SK-N-SH treated with all-trans-retinoic acid at 6 μM for 48 hours (cell line): ENCODE data around the gene N4BP2L1.

Experiments
- ATAC-seq: fragments of 200-7000 bp; cut with Tn5 transposase; 3 replicates; pipeline ENCODE4 v1.9.1; 2020; ENCODE audit warnings: mild to moderate bottlenecking, moderate library complexity
- ARNTL ChIP-seq: fragments of 450-650 bp; formaldehyde crosslinking; IDR thresholded peaks from 2 replicates; pipeline ENCODE4 v1.5.0; 2020; ENCODE audit warnings: low read depth, mild to moderate bottlenecking, moderate library complexity, borderline replicate concordance
- BACH2 ChIP-seq: fragments of 250-450 bp; sonication (Bioruptor Pico); IDR thresholded peaks from 2 replicates; pipeline ENCODE4 v1.9.0; 2021; ENCODE audit warnings: mild to moderate bottlenecking, borderline replicate concordance
- CSDC2 ChIP-seq: fragments of 250-450 bp; sonication (Bioruptor Pico); IDR thresholded peaks from 2 replicates; pipeline ENCODE4 v1.5.0; 2020; ENCODE audit warnings: mild to moderate bottlenecking, moderate library complexity
- ESRRG ChIP-seq: fragments of 250-450 bp; sonication (Bioruptor Pico); IDR thresholded peaks from 2 replicates; pipeline ENCODE4 v1.6.1; 2021; ENCODE audit warnings: mild to moderate bottlenecking
- GLIS3 ChIP-seq: fragments of 250-450 bp; sonication (Bioruptor Pico); IDR thresholded peaks from 2 replicates; pipeline ENCODE4 v1.5.0; 2020; ENCODE audit warnings: mild to moderate bottlenecking, moderate library complexity
- POU6F1 ChIP-seq: fragments of 250-450 bp; sonication (Bioruptor Pico); IDR thresholded peaks from 2 replicates; pipeline ENCODE4 v1.8.0; 2021; ENCODE audit warnings: low read depth, mild to moderate bottlenecking, moderate library complexity, borderline replicate concordance
- PPARA ChIP-seq: fragments of 250-450 bp; sonication (Bioruptor Pico); IDR thresholded peaks from 2 replicates; pipeline ENCODE4 v1.5.0; 2020; ENCODE audit warnings: mild to moderate bottlenecking, borderline replicate concordance
- RARB ChIP-seq: fragments of 250-450 bp; sonication (Bioruptor Pico); IDR thresholded peaks from 2 replicates; pipeline ENCODE4 v1.8.0; 2021; ENCODE audit warnings: mild to moderate bottlenecking, moderate library complexity
- SNAI2 ChIP-seq: fragments of 250-450 bp; sonication (Bioruptor Pico); IDR thresholded peaks from 2 replicates; pipeline ENCODE4 v1.5.0; 2020; ENCODE audit warnings: mild to moderate bottlenecking, moderate library complexity
- TCF4 ChIP-seq: fragments of 250-450 bp; sonication (Bioruptor Pico); IDR thresholded peaks from 2 replicates; pipeline ENCODE4 v1.8.0; 2021; ENCODE audit warnings: mild to moderate bottlenecking, moderate library complexity, borderline replicate concordance
- TOX ChIP-seq: fragments of 250-450 bp; sonication (Bioruptor Pico); IDR thresholded peaks from 2 replicates; pipeline ENCODE4 v1.8.0; 2021; ENCODE audit warnings: mild to moderate bottlenecking, moderate library complexity, borderline replicate concordance
- ZC3H10 ChIP-seq: fragments of 250-450 bp; sonication (Bioruptor Pico); IDR thresholded peaks from 2 replicates; pipeline ENCODE4 v1.5.1; 2021; ENCODE audit warnings: mild to moderate bottlenecking, moderate library complexity
- ZFP3 ChIP-seq: fragments of 250-450 bp; sonication (Bioruptor Pico); IDR thresholded peaks from 2 replicates; pipeline ENCODE4 v1.5.0; 2020; ENCODE audit warnings: mild to moderate bottlenecking, moderate library complexity
- ZFP30 ChIP-seq: fragments of 450-650 bp; formaldehyde crosslinking; IDR thresholded peaks from 2 replicates; pipeline ENCODE4 v1.5.0; 2022; ENCODE audit warnings: mild to moderate bottlenecking, moderate library complexity
- ZNF565 ChIP-seq: fragments of 450-650 bp; formaldehyde crosslinking; conservative IDR thresholded peaks from 2 replicates; pipeline ENCODE4 v1.5.0; 2020; ENCODE audit warnings: low read depth, mild to moderate bottlenecking, moderate library complexity
- ZNF70 ChIP-seq: fragments of 450-650 bp; formaldehyde crosslinking; IDR thresholded peaks from 2 replicates; pipeline ENCODE4 v1.5.0; 2020; ENCODE audit warnings: mild to moderate bottlenecking, moderate library complexity
- ZNF8 ChIP-seq: fragments of 450-650 bp; formaldehyde crosslinking; IDR thresholded peaks from 2 replicates; pipeline ENCODE4 v1.5.0; 2020; ENCODE audit warnings: mild to moderate bottlenecking, moderate library complexity
- TF ChIP-seq, protein P1 (sequence below): fragments of 250-450 bp; sonication (Bioruptor Pico); IDR thresholded peaks from 2 replicates; pipeline ENCODE4 v1.5.0; 2020; ENCODE audit warnings: mild to moderate bottlenecking, moderate library complexity
- TF ChIP-seq, protein P2 (sequence below): fragments of 250-450 bp; sonication (Bioruptor Pico); IDR thresholded peaks from 2 replicates; pipeline ENCODE4 v1.8.0; 2020; ENCODE audit warnings: mild to moderate bottlenecking, moderate library complexity, borderline replicate concordance
- TF ChIP-seq, protein P3 (sequence below): fragments of 250-450 bp; sonication (Bioruptor Pico); IDR thresholded peaks from 2 replicates; pipeline ENCODE4 v1.5.1; 2020; ENCODE audit warnings: low read depth, mild to moderate bottlenecking, moderate library complexity

N4BP2L1 gene

GRCh38 chr13:32425158-32425557, 2.8 kb downstream of the N4BP2L1 start (continued):
- TF ChIP-seq POU6F1 = no peak
- no peak for TF ChIP-seq CSDC2 (CRISPR knock-in tag)

DNA sequence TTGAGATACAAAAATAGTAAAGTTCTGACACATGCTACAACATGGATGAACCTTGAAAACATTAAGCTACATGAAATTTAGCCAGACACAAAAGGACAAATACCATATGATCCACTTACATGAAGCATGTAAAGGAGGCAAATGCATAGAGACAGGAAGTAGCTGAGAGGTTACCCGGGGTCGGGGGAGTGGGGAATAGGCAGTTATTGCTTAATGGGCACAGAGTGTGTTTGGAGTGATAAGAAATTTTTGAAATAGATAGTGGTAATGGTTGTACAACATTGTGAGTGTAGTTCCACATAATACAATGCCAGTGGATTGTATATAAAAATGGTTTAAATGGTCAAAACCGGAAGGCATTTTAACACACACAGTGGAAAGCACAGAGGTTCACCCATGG, 4.3 kb downstream of the N4BP2L1 start:
- no peak for ATAC-seq

DNA sequence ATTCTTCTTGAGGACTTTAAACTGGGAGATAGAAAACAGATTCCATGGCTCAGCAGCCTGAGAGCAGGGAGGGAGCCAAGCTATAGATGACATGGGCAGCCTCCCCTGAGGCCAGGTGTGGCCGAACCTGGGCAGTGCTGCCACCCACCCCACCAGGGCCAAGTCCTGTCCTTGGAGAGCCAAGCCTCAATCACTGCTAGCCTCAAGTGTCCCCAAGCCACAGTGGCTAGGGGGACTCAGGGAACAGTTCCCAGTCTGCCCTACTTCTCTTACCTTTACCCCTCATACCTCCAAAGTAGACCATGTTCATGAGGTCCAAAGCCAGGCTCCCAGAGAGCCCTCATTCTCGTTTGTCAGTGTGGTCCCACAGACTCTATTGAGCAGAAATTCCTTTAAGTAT, 8.1 kb downstream of the N4BP2L1 start:
- TF ChIP-seq ZNF70 = no peak
- TF ChIP-seq, all 23 proteins: peak for 0

More for the DNA sequence above, 4.3 kb downstream of the N4BP2L1 start:
- no peak for TF ChIP-seq GLIS3 (CRISPR knock-in tag)
- TF ChIP-seq TOX (CRISPR knock-in tag) = no peak
- no peak for TF ChIP-seq SNAI2 (CRISPR knock-in tag)
- no peak for TF ChIP-seq ZFP3
- no peak for TF ChIP-seq ARNTL (CRISPR knock-in tag)
- TF ChIP-seq ZNF565 (CRISPR knock-in tag) = no peak
- TF ChIP-seq TCF4 (CRISPR knock-in tag) = no peak
- TF ChIP-seq, protein P1, sequence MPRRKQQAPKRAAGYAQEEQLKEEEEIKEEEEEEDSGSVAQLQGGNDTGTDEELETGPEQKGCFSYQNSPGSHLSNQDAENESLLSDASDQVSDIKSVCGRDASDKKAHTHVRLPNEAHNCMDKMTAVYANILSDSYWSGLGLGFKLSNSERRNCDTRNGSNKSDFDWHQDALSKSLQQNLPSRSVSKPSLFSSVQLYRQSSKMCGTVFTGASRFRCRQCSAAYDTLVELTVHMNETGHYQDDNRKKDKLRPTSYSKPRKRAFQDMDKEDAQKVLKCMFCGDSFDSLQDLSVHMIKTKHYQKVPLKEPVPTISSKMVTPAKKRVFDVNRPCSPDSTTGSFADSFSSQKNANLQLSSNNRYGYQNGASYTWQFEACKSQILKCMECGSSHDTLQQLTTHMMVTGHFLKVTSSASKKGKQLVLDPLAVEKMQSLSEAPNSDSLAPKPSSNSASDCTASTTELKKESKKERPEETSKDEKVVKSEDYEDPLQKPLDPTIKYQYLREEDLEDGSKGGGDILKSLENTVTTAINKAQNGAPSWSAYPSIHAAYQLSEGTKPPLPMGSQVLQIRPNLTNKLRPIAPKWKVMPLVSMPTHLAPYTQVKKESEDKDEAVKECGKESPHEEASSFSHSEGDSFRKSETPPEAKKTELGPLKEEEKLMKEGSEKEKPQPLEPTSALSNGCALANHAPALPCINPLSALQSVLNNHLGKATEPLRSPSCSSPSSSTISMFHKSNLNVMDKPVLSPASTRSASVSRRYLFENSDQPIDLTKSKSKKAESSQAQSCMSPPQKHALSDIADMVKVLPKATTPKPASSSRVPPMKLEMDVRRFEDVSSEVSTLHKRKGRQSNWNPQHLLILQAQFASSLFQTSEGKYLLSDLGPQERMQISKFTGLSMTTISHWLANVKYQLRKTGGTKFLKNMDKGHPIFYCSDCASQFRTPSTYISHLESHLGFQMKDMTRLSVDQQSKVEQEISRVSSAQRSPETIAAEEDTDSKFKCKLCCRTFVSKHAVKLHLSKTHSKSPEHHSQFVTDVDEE (CRISPR knock-in tag) = no peak
- no peak for TF ChIP-seq POU6F1
- no peak for TF ChIP-seq BACH2 (CRISPR knock-in tag)
- TF ChIP-seq RARB (CRISPR knock-in tag) = no peak
- no peak for TF ChIP-seq ESRRG (CRISPR knock-in tag)
- TF ChIP-seq ZNF70 = no peak
- TF ChIP-seq, protein P2, sequence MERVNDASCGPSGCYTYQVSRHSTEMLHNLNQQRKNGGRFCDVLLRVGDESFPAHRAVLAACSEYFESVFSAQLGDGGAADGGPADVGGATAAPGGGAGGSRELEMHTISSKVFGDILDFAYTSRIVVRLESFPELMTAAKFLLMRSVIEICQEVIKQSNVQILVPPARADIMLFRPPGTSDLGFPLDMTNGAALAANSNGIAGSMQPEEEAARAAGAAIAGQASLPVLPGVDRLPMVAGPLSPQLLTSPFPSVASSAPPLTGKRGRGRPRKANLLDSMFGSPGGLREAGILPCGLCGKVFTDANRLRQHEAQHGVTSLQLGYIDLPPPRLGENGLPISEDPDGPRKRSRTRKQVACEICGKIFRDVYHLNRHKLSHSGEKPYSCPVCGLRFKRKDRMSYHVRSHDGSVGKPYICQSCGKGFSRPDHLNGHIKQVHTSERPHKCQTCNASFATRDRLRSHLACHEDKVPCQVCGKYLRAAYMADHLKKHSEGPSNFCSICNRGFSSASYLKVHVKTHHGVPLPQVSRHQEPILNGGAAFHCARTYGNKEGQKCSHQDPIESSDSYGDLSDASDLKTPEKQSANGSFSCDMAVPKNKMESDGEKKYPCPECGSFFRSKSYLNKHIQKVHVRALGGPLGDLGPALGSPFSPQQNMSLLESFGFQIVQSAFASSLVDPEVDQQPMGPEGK (CRISPR knock-in tag) = no peak
- no peak for TF ChIP-seq ZFP30
- TF ChIP-seq ZC3H10 (CRISPR knock-in tag) = no peak
- TF ChIP-seq ZNF8 (CRISPR knock-in tag) = no peak
- no peak for TF ChIP-seq PPARA

GRCh38 chr13:32417995-32418394, 9.9 kb downstream of the N4BP2L1 start:
- no peak for ATAC-seq
- TF ChIP-seq BACH2 (CRISPR knock-in tag) (no peak), PPARA (no peak), ZNF8 (CRISPR knock-in tag) (no peak), ZNF70 (no peak), ZC3H10 (CRISPR knock-in tag) (no peak), POU6F1 (no peak), TCF4 (CRISPR knock-in tag) (no peak), RARB (CRISPR knock-in tag) (no peak), SNAI2 (CRISPR knock-in tag) (no peak), ZFP3 (no peak), ARNTL (CRISPR knock-in tag) (no peak)
- TF ChIP-seq, protein P3, sequence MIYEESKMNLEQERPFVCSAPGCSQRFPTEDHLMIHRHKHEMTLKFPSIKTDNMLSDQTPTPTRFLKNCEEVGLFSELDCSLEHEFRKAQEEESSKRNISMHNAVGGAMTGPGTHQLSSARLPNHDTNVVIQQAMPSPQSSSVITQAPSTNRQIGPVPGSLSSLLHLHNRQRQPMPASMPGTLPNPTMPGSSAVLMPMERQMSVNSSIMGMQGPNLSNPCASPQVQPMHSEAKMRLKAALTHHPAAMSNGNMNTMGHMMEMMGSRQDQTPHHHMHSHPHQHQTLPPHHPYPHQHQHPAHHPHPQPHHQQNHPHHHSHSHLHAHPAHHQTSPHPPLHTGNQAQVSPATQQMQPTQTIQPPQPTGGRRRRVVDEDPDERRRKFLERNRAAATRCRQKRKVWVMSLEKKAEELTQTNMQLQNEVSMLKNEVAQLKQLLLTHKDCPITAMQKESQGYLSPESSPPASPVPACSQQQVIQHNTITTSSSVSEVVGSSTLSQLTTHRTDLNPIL (CRISPR knock-in tag) = no peak
- TF ChIP-seq, protein P1 (CRISPR knock-in tag) = no peak

More for the DNA sequence above, 8.1 kb downstream of the N4BP2L1 start:
- no peak for ATAC-seq
